PC-9 (cell line): Measurements from ENCODE around the gene FUT8.

Source experiments
- CTCF ChIP-seq: fragments of 200-600 bp; sonication (generic); conservative IDR thresholded peaks from 2 replicates; pipeline ENCODE4 v1.6.1; 2017; ENCODE audit warnings: mixed run types, antibody characterized with exemption, mild to moderate bottlenecking, moderate library complexity
- EZH2 ChIP-seq: fragments of 200-600 bp; sonication (generic); IDR thresholded peaks from 2 replicates; pipeline ENCODE4 v1.8.0; 2017; ENCODE audit warnings: antibody characterized with exemption, low read depth

GRCh38 chr14:65783101-65783500 is 370.6 kb downstream of the FUT8 start:
- TF ChIP-seq CTCF (no peak), EZH2 (no peak)
